SH-SY5Y (cell line): ENCODE measurements around the gene SLC25A51.

Experiments
- GATA2 ChIP-seq: IDR thresholded peaks from 2 replicates; pipeline ENCODE4 v1.6.1; 2011; ENCODE audit warnings: mild to moderate bottlenecking, low read depth, low read length
- GATA3 ChIP-seq: IDR thresholded peaks from 2 replicates; pipeline ENCODE4 v1.6.1; 2011; ENCODE audit warnings: low read depth, mild to moderate bottlenecking, low read length, moderate library complexity

DNA sequence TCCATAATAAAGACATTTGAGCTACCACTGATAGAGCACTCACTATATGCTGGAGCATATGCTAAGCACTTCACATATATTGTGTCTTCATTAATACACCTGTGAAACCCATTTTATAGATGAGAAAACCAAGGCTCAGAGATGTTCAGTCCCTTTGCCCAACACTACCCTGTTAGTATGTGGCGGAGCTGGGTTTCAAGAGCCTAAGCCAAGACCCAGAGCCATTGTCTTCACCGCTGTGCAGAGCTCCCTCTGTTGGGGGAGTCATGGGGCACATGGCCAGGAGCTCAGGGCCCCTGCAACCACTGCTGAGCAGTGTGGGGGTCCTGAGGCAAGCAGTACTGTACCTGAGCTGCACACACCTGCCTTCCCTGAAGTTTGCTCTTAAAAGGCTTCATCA is 37.3 kb upstream of the SLC25A51 start:
- no peak for TF ChIP-seq GATA2
- TF ChIP-seq GATA3 = no peak
